Neural progenitor cell (in vitro differentiated cells): Measurements from ENCODE around the gene NUDT16.

Experiments used
- CTCF ChIP-seq: fragments of 200-600 bp; sonication (generic); IDR thresholded peaks from 2 replicates; pipeline ENCODE4 v1.5.1; 2017; ENCODE audit warnings: antibody characterized with exemption, mild to moderate bottlenecking
- EZH2 ChIP-seq: fragments of 200-600 bp; sonication (generic); IDR thresholded peaks from 2 replicates; pipeline ENCODE4 v1.6.1; 2017; ENCODE audit warnings: antibody characterized with exemption, mild to moderate bottlenecking, moderate library complexity
- EZH2phosphoT487 ChIP-seq: fragments of 200-600 bp; sonication (generic); IDR thresholded peaks from 2 replicates; pipeline ENCODE4 v1.6.1; 2017; ENCODE audit warnings: antibody characterized with exemption

GRCh38 chr3:131361464-131362421 lies 19.8 kb upstream of the NUDT16 start:
- no peak for TF ChIP-seq EZH2
- TF ChIP-seq CTCF, result no peak
- no peak for TF ChIP-seq EZH2phosphoT487
